ENCODE measurements around the gene RAP1GAP. TPM values are rescaled to one million over a fixed set of nuclear protein-coding genes. Genes with fewer than 3 reads are reported as not detected.

Gene RAP1GAP
- total RNA-seq, 1 experiment from 2014 or later: not detected

DNA sequence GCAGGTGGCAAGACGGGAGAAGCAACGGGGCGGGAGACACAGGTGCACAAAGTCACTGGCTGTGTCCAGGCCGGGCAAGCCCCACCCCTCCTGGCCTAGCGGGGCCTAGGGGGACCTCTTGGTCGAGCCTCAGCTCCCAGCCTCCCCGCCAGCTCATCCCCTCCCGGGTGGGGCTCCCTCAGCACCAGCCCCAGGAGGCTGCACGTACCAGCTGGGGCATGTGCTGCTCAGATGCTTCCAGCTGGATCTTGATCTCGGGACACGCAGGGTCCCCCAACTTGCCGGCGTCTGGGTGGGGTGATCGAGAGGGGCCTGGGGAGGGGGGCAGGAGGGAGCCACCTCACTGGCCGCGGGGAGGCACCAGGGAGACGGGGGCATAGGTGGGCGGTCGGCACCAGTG lies 71.4 kb downstream of the RAP1GAP start:
- Histone ChIP-seq H3K27ac (ENCODE audit: low read length) (no peak overlapping the region), H3K9ac (ENCODE audit: low read length) (no peak overlapping the region), H3K4me1 (ENCODE audit: low read length) (no peaks in the 10 kb centered on the region), H3K9me2 (replicated peaks; ENCODE audit: insufficient read depth, low read length) (no peaks in the 10 kb centered on the region), H3K36me3 (ENCODE audit: insufficient read depth, low read length) (no peaks in the 10 kb centered on the region), H3K4me2 (ENCODE audit: low read depth, low read length, poor library complexity, severe bottlenecking) (no peak overlapping the region), H2AFZ (ENCODE audit: low read length) (no peak overlapping the region), H4K20me1 (ENCODE audit: insufficient read depth, low read depth, low read length) (no peaks in the 10 kb centered on the region), H3K4me3 (ENCODE audit: low read length) (no peak overlapping the region), H3K79me2 (ENCODE audit: low read length) (no peaks in the 10 kb centered on the region), H3K9me3 (ENCODE audit: low read length) (no peaks in the 10 kb centered on the region), H3K27me3 (ENCODE audit: low read length) (no peaks in the 10 kb centered on the region)
- no peak for DNase-seq

DNA sequence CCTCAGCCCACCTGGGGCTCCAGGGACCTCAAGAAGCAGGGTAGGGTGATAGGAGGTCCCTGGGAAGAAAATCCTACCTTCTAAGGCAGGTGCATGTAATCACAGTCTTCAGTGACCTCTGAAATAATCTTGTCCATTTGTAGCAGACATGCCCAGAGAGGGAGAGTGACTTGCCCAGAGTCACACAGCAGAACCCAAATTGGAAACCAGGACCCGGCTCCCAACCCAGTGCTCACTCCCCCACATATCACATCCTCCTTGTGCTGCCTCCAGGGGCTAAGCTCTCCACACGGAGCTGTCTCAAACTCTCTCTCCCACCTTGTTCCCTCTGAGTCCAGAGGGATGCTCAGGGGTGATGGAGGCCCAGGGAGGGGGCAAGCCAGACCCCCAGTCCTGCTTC lies 72.5 kb downstream of the RAP1GAP start:
- no peaks in the 10 kb centered on the region for H3K9me3 ChIP-seq (ENCODE audit: low read length)
- no peaks in the 10 kb centered on the region for H3K27me3 ChIP-seq (ENCODE audit: low read length)
- no peaks in the 10 kb centered on the region for H4K20me1 ChIP-seq (ENCODE audit: insufficient read depth, low read depth, low read length)
- H3K4me2 ChIP-seq (ENCODE audit: low read depth, low read length, poor library complexity, severe bottlenecking): no peak overlapping the region
- no peak for DNase-seq
- H3K79me2 ChIP-seq (ENCODE audit: low read length): no peaks in the 10 kb centered on the region
- H3K9ac ChIP-seq (ENCODE audit: low read length): no peak overlapping the region
- H3K27ac ChIP-seq (ENCODE audit: low read length): no peak overlapping the region
- H3K9me2 ChIP-seq (replicated peaks; ENCODE audit: insufficient read depth, low read length): no peaks in the 10 kb centered on the region
- H3K4me3 ChIP-seq (ENCODE audit: low read length): no peak overlapping the region
- H2AFZ ChIP-seq (ENCODE audit: low read length): no peak overlapping the region
- no peaks in the 10 kb centered on the region for H3K36me3 ChIP-seq (ENCODE audit: insufficient read depth, low read length)
- H3K4me1 ChIP-seq (ENCODE audit: low read length): no peaks in the 10 kb centered on the region

DNA sequence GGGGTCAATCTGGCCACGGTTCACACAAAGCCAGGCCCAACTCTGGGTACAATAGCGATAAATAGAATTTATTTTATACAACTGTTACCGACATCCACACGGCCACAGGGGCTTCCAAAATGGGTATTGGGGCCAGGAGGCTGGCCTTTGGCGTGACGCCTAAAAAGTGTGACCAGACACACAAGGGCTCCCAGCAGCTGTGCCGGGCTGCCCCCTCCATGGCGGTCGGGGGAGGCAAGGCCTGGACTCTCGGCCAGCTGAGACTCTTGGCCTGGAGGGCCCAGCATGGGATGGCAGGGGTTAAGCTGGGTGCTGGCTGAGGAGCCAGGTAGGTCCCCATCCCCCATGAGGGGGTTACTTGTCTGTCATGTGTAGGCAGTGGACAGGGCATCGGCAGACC lies 73.0 kb downstream of the RAP1GAP start:
- Histone ChIP-seq H3K4me3 (ENCODE audit: low read length) (no peak overlapping the region), H3K27me3 (ENCODE audit: low read length) (no peaks in the 10 kb centered on the region), H2AFZ (ENCODE audit: low read length) (no peak overlapping the region), H3K4me1 (ENCODE audit: low read length) (no peaks in the 10 kb centered on the region), H4K20me1 (ENCODE audit: insufficient read depth, low read depth, low read length) (no peaks in the 10 kb centered on the region), H3K79me2 (ENCODE audit: low read length) (no peaks in the 10 kb centered on the region), H3K27ac (ENCODE audit: low read length) (no peak overlapping the region), H3K36me3 (ENCODE audit: insufficient read depth, low read length) (no peaks in the 10 kb centered on the region), H3K4me2 (ENCODE audit: low read depth, low read length, poor library complexity, severe bottlenecking) (no peak overlapping the region), H3K9me2 (replicated peaks; ENCODE audit: insufficient read depth, low read length) (no peaks in the 10 kb centered on the region), H3K9me3 (ENCODE audit: low read length) (no peaks in the 10 kb centered on the region), H3K9ac (ENCODE audit: low read length) (no peak overlapping the region)
- no peak for DNase-seq

DNA sequence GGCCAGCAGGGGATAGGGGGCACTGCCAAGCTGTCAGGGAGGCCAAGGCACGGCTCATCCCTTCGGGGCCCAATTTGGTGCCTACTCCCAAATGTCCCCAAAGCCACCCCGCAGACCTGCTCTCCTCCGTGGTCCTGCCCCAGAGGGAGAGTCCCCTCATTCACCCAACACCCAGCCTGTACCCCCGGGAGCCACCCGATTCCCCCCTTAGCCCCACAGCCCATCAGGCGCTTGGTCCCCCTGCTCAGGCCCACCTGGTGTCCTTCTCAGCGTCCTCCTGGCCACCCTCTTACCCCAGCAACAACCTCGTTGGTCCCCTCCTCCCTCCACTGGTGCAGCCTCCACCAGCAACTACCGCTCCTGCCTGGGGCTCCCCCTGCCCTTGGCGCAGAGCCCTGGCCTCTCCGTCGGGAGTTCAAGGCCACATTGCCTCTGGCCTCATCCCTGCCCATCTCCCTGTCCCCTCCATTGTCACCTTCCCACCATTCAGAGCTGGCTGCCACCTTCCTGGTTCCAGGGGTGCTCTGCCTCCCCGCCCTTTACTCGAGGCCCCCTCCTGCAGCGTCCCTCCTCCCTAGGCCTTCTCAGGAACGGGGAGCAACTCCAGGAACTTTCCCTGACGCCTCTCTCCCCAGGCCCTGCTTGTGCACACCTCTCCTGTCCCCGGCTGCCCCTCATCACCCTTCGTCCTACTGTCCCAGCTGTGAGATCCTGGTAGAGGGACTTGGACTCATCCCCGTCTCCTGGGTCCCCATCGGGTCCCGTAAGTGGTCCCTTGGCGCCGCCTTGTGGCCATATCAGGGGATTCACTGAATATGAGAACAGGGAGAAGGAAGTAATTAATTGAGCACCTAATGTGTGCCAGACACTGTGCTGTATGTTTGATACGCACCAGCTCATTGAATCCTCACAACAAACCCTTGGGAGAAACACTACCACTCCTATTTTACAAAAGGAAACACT lies 73.9 kb downstream of the RAP1GAP start:
- DNase-seq: peak; percentile 92
- no peaks in the 10 kb centered on the region for H3K79me2 ChIP-seq (ENCODE audit: low read length)
- H3K4me2 ChIP-seq (ENCODE audit: low read depth, low read length, poor library complexity, severe bottlenecking): no peak overlapping the region
- no peaks in the 10 kb centered on the region for H3K36me3 ChIP-seq (ENCODE audit: insufficient read depth, low read length)
- no peak overlapping the region for H3K4me3 ChIP-seq (ENCODE audit: low read length)
- H3K9ac ChIP-seq (ENCODE audit: low read length): no peak overlapping the region
- H3K9me3 ChIP-seq (ENCODE audit: low read length): no peaks in the 10 kb centered on the region
- no peaks in the 10 kb centered on the region for H3K27me3 ChIP-seq (ENCODE audit: low read length)
- no peaks in the 10 kb centered on the region for H3K4me1 ChIP-seq (ENCODE audit: low read length)
- no peak overlapping the region for H2AFZ ChIP-seq (ENCODE audit: low read length)
- no peak overlapping the region for H3K27ac ChIP-seq (ENCODE audit: low read length)
- H4K20me1 ChIP-seq (ENCODE audit: insufficient read depth, low read depth, low read length): no peaks in the 10 kb centered on the region
- no peaks in the 10 kb centered on the region for H3K9me2 ChIP-seq (replicated peaks; ENCODE audit: insufficient read depth, low read length)

DNA sequence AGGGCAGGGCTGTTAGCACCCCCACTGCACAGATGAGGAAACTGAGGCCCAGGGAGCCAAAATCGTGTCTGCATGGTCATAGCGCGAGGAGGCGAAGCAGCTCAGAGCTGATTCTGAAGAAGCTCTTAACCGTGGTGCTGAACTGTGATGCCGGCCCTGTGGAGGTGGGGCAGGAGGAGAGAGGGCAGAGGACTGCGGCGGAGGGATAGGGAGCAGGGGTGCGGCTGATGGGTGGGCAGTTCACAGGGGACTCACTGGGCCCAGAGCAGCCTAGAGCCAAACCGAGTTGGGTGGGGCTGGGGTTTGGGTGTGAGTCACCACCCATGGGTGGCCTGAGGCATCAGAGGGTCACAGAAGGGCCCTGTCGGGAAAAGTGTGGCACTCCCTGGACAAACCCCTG lies 74.7 kb downstream of the RAP1GAP start:
- Histone ChIP-seq H3K9me3 (ENCODE audit: low read length) (no peaks in the 10 kb centered on the region), H2AFZ (ENCODE audit: low read length) (no peak overlapping the region), H3K36me3 (ENCODE audit: insufficient read depth, low read length) (no peaks in the 10 kb centered on the region), H3K27me3 (ENCODE audit: low read length) (no peaks in the 10 kb centered on the region), H3K9ac (ENCODE audit: low read length) (no peak overlapping the region), H3K4me1 (ENCODE audit: low read length) (no peaks in the 10 kb centered on the region), H3K4me2 (ENCODE audit: low read depth, low read length, poor library complexity, severe bottlenecking) (no peak overlapping the region), H3K9me2 (replicated peaks; ENCODE audit: insufficient read depth, low read length) (no peaks in the 10 kb centered on the region), H4K20me1 (ENCODE audit: insufficient read depth, low read depth, low read length) (no peaks in the 10 kb centered on the region), H3K27ac (ENCODE audit: low read length) (no peak overlapping the region), H3K4me3 (ENCODE audit: low read length) (no peak overlapping the region), H3K79me2 (ENCODE audit: low read length) (no peaks in the 10 kb centered on the region)
- DNase-seq: no peak

DNA sequence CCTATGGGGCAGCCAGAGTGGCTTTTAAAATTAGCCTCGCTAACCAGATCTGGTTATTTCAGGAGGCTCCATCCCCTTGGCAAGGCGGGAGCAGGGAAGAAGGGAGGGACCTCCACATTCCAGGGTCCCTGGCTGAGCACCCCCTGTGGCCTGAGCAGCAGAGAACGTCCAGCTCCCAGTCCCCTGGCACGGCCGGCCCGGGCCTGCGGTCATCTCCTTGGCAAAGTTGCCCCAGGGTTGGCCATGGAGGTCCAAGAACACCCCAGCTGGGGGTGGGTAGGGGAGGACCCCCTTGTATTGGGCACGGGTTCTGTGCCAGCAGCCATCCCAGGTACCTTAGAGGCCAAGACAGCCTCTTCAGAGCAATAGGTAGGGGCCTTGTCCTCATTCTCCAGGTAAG lies 75.9 kb downstream of the RAP1GAP start:
- Histone ChIP-seq H3K4me2 (ENCODE audit: low read depth, low read length, poor library complexity, severe bottlenecking) (no peak overlapping the region), H3K36me3 (ENCODE audit: insufficient read depth, low read length) (no peaks in the 10 kb centered on the region), H3K27me3 (ENCODE audit: low read length) (no peaks in the 10 kb centered on the region), H3K9me2 (replicated peaks; ENCODE audit: insufficient read depth, low read length) (no peaks in the 10 kb centered on the region), H3K4me3 (ENCODE audit: low read length) (no peak overlapping the region), H3K4me1 (ENCODE audit: low read length) (no peaks in the 10 kb centered on the region), H4K20me1 (ENCODE audit: insufficient read depth, low read depth, low read length) (no peaks in the 10 kb centered on the region), H3K79me2 (ENCODE audit: low read length) (no peaks in the 10 kb centered on the region), H3K9me3 (ENCODE audit: low read length) (no peaks in the 10 kb centered on the region), H3K9ac (ENCODE audit: low read length) (no peak overlapping the region), H2AFZ (ENCODE audit: low read length) (no peak overlapping the region), H3K27ac (ENCODE audit: low read length) (no peak overlapping the region)
- no peak for DNase-seq

DNA sequence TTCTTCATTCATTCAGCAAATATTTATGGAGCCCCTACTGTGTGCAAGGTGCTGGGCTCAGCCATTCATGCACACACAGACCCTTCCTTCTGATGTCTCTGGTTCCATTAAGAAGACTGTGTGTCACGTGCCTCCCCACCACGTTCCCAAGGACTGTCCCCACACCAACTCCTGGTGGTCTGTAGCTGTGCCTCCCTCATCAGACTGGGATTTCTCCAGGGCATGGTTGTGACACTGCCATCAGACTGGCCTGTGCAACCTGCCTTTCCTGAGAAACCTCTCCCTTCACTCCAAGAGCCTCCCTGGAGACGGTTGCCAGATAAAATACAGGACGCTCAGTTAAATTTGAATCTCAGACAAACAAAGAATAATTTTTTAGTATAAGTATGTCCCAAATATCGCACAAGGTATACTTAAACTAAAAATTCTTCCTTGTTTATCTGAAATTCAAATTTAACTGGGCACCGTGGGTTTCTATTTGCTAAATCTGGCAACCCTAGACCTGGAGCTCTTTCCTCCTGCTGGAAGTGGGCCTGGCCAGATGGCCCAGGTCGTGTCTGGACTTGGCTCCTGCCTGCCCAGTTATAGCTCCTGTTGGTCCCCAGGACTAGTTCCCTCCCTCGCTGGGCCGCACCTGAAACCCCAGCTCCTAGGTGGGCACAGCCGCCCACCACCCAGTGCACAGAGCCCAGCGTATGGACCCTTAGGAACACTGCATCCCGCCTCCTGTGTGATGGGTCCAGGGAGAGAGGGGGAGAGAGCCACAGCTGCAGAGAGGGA lies 76.9 kb downstream of the RAP1GAP start:
- Histone ChIP-seq H3K4me2 (ENCODE audit: low read depth, low read length, poor library complexity, severe bottlenecking) (no peak overlapping the region), H3K4me3 (ENCODE audit: low read length) (no peak overlapping the region), H3K9me2 (replicated peaks; ENCODE audit: insufficient read depth, low read length) (no peaks in the 10 kb centered on the region), H3K4me1 (ENCODE audit: low read length) (no peaks in the 10 kb centered on the region), H3K9me3 (ENCODE audit: low read length) (no peaks in the 10 kb centered on the region), H3K9ac (ENCODE audit: low read length) (no peak overlapping the region), H2AFZ (ENCODE audit: low read length) (no peak overlapping the region), H3K79me2 (ENCODE audit: low read length) (no peaks in the 10 kb centered on the region), H3K27me3 (ENCODE audit: low read length) (no peaks in the 10 kb centered on the region), H4K20me1 (ENCODE audit: insufficient read depth, low read depth, low read length) (no peaks in the 10 kb centered on the region), H3K27ac (ENCODE audit: low read length) (no peak overlapping the region), H3K36me3 (ENCODE audit: insufficient read depth, low read length) (no peaks in the 10 kb centered on the region)
- DNase-seq: no peak

DNA sequence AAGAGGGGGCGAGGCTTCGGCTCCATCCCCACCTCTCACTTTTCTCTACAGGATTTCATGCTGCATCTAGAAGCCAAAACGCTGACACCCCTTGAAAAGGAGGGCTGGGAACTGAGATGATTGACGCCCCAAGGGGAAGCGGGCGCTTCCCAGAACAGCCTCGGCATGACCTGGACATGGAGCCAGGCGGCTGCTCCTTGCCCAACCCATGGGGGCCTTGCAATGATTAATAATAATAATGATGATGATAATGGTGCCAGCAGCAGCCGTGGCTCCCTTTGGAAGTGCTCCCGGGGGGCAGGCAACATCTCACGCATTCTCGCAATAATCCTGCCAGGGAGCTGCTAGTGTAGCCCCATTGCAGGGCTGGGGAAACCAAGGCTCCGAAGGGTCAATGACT lies 78.2 kb downstream of the RAP1GAP start:
- Histone ChIP-seq H3K9ac (ENCODE audit: low read length) (no peak overlapping the region), H3K79me2 (ENCODE audit: low read length) (no peaks in the 10 kb centered on the region), H2AFZ (ENCODE audit: low read length) (no peak overlapping the region), H3K4me3 (ENCODE audit: low read length) (no peak overlapping the region), H3K4me2 (ENCODE audit: low read depth, low read length, poor library complexity, severe bottlenecking) (no peak overlapping the region), H3K27me3 (ENCODE audit: low read length) (no peaks in the 10 kb centered on the region), H3K27ac (ENCODE audit: low read length) (no peak overlapping the region), H4K20me1 (ENCODE audit: insufficient read depth, low read depth, low read length) (no peaks in the 10 kb centered on the region), H3K9me2 (replicated peaks; ENCODE audit: insufficient read depth, low read length) (no peaks in the 10 kb centered on the region), H3K36me3 (ENCODE audit: insufficient read depth, low read length) (no peaks in the 10 kb centered on the region), H3K9me3 (ENCODE audit: low read length) (no peaks in the 10 kb centered on the region), H3K4me1 (ENCODE audit: low read length) (no peaks in the 10 kb centered on the region)
- DNase-seq: no peak

Measured in Karpas-422 (cell line).